HG02571 (cell line): ENCODE data around the gene FAM107A.
"Not testable (repeated sequence)": the region's sequence is repeated elsewhere in the genome, so short reads cannot be mapped to it uniquely, and the experiment has no call there.

Experiments
- ATAC-seq: cut with Tn5 transposase; IDR thresholded peaks from one replicate; pipeline ENCODE4 v1.9.1; 2021; ENCODE audit warnings: mild to moderate bottlenecking, moderate library complexity; ENCODE audit not compliant: unreplicated experiment

FAM107A gene

DNA sequence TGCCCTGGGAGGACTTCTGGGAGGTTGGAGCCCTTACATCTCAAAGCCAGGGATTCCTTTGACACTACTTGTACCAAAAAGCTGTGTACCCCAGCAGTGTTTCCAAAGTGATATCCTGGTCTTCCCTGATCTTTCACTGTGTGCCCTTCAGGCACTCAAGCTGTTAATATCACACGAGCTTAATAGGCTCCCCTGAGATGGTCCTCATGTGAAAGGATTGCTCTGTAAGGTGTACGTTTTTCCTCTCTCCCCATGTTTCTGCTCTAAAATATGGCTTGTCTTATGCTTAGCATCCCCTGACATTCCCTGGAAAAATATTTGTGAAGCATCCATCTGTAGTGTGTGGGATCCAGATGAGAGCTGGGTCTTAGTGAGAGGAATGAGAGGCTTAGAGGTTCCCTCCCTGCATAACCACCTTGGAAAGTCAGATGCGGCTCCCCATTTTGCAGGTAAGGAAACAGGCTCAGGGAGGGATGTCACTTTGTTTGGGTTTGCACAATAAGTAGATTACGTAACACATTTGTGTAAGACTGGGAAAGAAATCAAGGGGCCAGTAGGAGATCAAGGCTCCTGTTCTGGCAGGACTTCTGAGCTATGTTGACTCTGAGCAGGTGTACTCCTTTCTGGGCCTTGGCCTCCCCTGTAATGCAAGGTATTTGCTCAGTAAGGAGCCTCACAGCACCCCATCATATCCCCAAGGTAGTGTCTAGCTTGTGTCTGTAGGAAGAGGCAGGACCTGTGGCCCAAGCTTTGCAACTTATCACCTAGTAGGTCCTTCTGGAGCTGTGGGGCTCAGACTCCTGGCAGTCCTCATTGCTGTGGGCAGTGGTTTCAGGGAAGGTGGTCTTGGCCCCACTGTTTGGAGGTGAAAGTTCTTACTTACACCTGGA is 39.5 kb downstream of the FAM107A start:
- no peak for ATAC-seq

DNA sequence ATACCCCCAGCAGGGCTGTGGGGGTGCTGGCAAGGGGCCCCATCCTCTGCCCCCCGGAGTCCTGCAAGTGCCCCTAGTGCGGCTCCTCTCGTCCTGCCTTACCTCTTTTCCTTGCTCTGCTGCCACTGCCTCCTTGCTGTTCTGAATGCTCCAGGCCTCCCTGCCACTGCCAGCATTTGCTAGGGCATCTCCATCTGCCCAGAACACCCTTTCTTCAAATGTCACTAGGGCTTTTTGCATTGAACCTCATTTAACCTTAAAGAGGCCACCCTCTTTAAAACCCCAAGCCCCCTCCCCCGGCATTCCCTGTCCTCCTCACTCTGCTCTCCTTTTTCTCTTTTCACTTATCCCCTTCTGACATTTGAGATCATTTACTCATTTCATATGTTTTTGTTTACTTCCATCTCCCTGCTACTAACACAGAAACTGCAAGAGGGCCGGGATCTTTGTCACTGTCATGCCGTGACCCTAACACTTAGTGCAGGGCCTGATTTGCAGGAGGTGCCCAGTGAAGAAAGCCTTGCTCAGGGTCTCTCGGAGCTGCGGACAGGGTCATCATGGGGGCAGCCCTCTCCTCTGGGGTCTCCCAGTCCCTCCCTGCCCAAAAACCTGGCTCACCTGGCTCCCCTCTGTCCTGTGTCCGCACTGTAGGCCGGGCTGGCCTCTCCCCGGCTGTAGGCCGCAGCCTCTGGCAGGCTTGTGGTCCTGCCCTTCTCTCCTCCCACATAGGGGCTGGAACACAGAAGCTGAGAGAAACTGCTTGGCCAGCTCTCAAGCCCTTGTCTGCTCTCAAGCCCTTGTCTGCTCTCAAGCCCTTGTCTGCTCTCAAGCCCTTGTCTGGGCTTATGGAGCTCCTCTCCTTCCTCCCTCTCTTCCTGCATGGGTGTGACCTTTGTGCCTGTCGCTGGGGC is 40.4 kb downstream of the FAM107A start, which contains the start of gene ACOX2:
ACOX2 (minus strand) TSS at position 690 of the 911 bp plus-strand sequence. CDS start 2,084 bp downstream, outside the sequence.
- ATAC-seq, result no peak

DNA sequence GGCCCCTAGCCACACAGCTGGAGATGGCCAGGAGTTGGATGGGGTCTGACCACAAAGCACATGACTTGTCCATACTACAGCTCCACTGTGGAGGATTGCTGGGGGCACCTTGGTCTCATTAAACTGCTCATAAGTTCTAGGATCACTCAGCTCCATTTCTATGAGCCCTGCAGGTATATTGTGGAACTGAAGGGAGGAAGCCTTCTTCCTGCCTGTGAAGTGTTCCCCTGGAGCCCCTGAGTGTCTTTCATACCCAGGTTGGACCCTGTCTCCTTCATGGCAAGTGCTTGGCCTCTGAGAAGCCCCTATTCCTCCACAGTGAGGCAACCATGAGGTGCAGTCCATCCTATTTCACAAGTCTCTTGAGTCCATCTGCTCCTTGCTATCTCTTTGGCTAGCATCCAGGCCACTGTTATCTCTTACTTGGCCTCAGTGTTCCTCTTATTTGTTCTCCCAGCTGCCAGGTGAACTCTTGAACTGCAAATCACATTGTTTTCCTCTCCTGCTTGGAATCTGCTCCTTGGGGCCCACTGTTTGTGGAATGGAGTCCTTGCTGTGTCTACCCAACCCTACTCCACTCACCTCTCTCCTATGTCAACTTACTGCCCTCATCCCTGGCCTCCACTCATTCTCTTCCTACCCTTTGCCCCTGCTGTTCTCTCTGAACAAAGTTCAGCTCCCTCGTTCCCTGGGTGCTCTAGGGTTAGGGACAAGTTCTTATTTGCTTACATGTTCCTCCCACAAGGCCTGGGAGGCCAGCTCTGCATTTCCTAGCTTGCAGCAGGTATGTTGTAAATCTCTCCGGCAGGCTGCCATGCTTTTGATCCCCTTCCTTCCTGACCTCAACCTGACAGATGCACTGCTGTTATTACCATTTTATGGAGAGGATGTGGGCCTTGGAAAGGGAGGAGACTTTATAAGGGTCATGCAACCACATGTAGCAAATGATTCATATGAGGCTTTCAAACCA is 41.4 kb downstream of the FAM107A start:
- ATAC-seq, result no peak

DNA sequence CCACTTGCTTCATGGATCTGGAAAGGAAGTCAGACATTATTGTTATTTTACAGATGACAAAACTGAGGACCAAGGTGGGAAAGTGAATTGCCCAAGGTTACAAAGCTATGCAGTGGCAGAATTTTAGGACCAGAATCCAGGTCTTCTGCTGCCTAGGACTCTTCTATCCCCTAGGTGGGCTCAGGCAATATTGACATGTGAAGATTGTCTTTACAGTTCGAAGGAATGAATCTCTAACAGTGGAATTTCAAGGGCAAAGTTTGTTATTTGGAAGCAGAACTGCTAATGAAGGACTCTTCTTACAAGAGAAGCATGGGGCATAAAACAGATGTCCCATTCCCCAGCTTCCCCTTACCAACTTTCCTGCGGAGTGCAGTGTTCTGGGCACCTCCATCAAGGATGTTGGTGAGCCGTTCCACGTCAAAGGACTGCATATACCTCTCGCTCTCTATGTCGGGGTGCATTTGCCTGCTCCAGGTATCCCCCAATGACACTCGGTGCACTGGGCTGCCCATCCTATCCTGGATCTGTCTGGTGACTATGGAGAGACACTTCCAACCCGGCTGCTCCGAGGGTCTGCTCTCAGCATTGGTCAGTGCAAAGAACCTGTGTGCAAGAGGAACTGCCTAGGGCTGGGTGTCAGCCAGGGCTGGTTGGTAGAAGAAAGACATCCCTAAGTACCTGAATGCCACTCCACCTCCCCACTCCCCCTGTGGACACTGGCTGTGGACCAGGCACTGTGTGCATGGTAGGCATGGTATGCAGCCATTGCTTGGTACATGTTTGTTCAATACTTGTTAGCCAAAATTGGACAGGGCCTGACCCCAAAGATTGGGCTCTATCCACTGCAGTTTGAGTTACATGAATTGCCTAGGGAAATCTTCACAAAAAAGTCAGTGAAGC is 42.3 kb downstream of the FAM107A start:
- ATAC-seq, result no peak

DNA sequence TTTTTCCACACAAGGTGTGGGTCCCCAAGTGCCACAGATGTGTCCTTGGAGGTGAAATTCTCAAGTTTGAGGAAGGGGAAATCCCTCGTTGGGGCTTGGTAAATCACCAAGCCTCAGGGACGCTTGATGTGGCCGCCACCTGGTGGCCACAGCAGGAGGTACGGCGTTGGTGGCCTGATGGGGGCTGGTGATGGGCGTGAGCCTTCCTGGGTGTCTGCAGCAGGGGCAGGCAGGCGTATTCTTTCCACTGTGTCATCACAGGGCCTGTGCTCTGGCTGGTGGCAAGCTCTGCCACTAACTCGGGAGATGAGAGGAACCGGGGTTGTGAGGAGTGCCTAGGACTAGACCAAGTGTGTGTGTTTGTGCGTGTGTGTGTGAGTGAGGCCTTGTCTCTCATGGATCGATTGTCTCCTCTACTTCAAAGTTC is 44.4 kb downstream of the FAM107A start:
- peak; percentile 93 for ATAC-seq

DNA sequence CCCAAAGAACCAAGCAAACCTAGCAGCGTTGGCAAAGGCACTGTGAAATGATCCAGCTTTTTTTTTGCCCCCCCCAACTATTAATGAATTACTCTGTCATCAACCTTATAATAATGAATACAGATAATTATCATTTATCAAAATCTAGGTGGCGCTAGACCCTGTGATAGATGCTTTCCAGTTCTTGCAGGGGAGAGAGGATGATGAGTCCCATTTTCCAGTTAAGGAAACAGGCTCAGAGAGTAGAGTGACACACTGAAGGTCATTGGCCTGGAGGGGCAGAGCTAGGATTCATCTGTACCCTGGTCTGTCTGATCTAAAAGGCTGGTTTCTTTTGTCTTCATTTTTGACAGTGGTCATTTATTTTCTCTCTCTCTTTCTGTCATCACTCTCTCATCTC is 45.2 kb downstream of the FAM107A start:
- no peak for ATAC-seq

DNA sequence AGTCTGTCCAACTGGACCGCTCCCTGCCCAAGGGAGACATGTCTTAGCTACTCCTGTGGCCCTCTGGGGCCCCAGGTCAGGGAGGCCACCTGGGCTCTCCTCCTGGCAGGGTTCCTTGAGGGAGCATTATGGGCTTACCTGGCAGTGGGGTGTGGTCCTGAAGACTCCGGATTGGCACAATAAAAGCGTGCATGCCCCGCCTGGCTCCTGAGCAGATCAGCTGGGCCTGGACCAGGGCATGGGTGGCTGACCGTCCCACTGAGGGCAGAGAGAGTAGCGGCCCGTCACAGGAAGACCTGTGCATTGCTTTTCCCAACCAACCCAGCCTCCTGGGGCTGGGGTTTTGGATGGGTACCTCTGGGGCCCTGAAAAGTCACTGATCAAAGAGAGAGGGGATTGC is 45.6 kb downstream of the FAM107A start:
- ATAC-seq, result no peak

DNA sequence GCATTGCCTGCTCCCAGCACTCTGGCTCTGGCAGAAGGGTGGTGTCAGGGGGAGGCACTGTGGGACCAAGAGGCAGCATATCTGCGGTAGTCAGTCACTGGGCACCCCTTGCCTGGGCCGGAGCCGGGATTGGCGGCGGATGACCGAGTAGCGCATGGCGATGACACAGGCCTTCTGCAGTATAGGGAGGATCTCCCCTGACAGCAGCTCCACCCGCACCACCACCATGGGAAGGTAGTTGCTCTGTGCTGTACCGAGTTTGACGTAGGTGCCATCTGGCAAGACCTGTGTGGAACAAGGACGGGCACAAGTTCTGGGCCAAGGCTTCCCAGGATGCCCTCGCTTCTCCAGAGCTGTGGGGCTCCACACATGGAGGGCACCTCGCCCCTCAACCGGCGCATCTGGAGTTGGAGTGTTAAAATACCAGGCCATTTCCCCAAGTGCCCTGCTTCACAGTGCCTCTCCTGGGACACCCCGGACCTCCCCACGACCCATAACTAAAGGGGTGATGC is 46.8 kb downstream of the FAM107A start:
- ATAC-seq, result no peak

DNA sequence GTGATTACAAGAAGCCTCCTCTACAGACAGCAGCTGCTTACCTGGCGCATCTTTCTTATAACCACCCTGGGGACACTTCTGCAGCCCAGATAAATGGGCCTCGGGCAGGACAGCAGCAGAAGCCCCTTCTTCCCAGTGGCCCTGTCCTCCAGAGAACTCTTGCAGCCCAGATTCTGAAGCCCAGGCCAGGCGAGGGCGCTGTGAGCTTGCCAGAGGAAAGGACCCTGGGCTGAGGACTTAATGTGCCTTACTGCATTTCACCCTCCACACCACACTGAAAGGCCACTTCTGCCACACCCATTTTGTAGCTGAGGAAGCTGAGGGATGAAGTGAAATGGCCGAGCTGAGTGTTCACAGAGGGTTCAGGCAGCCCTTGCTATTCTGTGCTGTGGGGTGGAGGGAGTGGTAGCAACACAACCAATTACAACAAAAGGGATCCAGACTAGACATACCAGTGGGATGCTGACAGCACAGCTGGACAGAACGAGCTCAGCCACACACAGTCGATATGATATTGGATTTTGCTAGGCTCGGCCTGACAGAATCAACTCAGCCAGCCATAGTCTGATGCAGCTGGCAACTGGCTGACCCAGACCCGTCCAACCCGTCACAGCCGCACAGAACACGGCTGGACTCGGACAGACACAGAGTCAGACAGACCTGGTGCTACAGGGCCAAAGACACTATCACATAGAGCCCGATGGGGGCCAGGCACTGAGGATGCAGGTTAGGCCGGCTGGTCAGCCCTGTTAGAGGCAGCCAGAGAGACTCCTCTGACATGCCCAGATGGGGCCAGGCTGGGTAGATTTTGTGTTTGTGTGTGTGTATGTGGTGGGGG is 47.5 kb downstream of the FAM107A start:
- no peak for ATAC-seq

DNA sequence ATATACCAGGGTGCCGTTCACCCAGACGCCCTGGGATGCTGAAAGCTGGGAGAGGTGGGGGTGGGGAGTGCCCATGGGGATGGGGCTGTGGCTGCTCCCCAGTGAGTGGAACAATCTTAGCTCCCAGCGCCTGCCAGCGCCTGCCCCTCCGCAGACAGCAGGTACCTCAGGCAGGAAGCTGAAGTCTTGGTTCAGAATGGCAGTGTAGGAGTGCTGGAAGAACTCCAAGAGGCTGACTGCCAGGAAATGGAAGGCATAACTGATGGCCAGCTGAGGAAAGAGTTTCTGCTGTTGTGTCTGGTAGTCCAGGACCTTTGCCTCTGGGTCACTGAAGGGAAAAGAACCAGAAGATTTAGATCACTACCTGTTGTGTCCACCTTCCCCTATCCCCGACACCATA is 48.6 kb downstream of the FAM107A start:
- ATAC-seq, result no peak

DNA sequence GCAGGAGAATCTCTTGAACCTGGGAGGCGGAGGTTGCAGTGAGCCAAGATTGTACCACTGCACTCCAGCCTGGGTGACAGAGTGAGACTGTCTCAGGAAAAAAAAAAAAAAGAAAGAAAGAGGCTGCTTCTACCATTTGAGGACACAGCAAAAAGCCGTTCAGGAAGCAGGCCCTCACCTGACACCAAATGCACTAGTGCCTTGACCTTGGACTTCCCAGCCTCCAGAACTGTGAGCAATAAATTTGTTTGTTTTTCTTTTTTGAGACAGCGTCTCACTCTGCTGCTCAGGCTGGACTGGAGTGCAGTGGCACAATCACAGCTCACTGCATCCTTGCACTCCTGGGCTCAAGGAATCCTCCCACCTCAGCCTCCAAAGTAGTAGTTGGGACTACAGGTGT is 49.8 kb downstream of the FAM107A start:
- ATAC-seq, result not testable (repeated sequence)

DNA sequence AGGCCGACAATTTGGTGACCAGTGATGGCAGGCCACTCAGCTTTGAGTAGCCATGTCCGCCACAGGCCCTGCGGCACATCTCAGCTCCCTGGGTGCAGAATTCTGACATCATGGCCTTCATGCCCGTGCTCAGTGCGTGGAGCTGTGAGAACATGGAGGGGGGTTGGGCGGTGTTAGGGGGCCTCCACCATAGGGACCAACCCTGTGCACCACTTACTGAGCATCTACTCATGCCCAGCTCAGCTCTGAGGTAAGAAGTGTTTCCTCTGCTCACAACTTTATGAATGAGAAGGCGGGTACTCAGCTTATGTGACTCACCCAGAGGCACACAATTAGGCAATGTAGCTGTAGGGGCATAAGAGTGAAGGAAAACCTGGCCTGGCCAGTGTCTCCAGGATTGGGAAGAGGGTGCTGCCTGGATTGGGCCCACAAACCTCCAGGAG is 50.7 kb downstream of the FAM107A start:
- no peak for ATAC-seq

DNA sequence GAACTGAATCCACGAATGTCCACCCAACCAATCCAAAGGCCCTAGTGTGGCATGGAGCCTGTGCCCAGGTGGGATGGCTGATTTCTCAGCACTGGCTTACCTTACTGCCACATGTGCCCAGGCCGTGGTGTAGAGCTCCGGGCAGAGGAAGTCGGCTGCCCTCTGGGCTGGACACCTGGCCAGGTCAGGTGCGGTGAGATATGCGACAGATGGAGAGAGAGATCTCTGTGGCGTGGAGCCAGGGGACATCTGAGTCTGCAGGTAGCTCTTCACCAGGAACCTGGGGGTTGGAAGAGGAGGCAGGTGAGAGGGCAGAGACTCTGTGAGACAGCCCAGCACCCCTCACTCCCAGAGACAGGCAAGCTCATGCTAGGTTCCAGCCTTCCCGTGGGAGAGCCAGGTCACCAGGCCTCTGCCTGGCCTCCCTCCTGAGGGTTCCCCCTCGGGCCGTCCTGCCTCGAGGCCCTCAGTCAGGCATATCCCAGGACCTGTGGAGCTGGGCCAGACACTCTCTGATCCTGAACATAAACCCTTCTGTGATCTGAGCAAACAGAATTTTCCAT is 52.8 kb downstream of the FAM107A start:
- no peak for ATAC-seq

DNA sequence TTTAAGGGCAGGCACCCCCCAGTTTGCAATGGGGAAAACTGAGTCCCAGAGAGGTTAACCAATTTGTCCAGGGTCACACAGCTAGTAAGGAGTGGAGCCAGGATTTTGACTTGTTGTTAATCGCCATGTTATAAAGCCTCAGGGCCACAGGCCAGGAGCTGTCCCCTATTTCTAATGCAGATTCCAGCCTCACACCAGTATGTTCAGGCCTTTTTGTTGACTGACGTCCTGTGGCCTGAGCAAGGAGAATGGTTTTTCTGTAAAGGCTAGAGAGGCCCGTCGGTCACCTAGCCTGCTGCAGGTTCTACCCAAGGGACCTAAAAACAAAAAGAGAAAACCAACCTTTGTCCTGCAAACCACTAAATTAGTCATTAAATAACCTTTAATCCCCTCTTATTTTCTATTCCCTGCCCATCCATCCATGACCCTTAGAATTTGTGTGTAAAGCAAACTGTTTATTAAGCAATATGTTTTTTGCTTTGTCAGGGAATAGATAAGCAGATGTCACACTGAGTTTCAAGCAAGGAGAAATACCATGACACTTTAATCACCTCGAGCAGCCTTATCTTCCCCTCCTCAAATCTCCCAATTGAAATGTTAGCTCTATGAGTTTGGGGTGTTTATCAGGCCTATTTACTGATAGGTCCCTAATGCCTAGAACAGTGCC is 54.3 kb downstream of the FAM107A start:
- ATAC-seq, result no peak

DNA sequence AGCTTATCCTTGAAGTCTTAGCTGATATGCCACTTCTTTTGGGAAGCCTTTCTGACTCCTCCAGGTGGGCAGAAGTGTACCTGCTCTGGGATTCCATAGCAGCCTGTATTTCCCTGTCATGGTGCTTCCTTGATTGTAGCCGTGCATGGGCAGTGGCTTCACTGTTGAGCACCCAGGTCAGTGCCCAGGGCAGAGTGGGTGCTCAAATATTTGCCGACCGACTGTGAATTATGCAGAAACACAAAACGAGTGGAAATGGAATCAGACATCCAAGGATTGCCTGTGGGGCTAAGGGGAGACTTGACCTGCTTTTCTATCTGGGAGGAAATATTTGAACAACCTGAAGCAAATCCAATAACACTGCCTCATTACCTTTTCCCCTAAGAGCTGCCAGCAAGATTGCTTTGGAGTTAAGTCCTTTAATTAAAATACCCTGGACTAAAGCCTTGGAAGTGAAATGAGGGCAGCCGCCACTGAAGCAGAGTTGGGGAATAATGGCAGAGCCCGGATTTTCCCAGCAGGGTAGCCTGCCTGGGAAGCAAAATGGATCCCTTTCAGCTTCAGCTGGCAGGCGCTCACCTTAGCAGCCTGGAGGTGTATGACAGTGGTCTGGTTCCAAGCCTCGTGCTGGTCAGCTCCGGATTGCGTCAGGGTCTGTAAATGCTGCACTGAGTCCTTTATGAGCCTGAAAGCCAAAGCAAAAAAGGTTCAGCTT is 55.1 kb downstream of the FAM107A start:
- ATAC-seq, result no peak

DNA sequence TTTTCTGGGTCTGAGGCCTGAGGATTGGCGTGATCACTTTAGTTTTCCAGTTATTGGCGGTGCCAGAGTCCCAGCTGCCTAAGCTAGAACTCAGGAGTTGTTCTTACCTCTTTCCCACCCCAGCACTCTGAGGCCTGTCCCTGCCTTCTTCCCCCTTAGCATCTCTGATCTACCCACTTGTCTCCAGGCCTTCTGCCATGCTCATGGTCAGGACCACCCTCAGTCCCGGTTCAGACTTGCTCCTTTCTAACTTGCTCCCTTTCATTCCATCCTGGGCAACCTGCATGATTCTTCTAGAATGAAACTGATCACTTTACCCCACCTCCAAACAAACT is 55.9 kb downstream of the FAM107A start:
- no peak for ATAC-seq
